DND-41 (cell line): ENCODE results near the gene KIF5A.

ENCODE experiments used
- ATAC-seq: fragments of 200-7000 bp; cut with Tn5 transposase; 3 replicates; pipeline ENCODE4 v1.9.1; 2021; ENCODE audit warnings: low read depth; ENCODE audit not compliant: insufficient read depth
- DNase-seq: peaks from one replicate; pipeline ENCODE4 v3.0.0-alpha.2; 2020
- H2AFZ ChIP-seq: 2 replicates; pipeline ENCODE4 v1.6.0; 2012; ENCODE audit warnings: low read depth, low read length
- H3K27ac ChIP-seq: 2 replicates; pipeline ENCODE4 v1.5.1; 2012; ENCODE audit warnings: low read length, inconsistent platforms
- H3K27me3 ChIP-seq: fragments of 200-600 bp; sonication (generic); 2 replicates; pipeline ENCODE4 v1.6.0; 2012; ENCODE audit warnings: low read length, mild to moderate bottlenecking, inconsistent platforms; ENCODE audit not compliant: insufficient read depth, poor library complexity
- H3K36me3 ChIP-seq: 2 replicates; pipeline ENCODE4 v1.5.1; 2012; ENCODE audit warnings: low read length, inconsistent platforms; ENCODE audit not compliant: insufficient read depth
- H3K4me1 ChIP-seq: 2 replicates; pipeline ENCODE4 v1.5.1; 2012; ENCODE audit warnings: mild to moderate bottlenecking, low read length; ENCODE audit not compliant: insufficient read depth
- H3K4me2 ChIP-seq: 2 replicates; pipeline ENCODE4 v1.6.0; 2012; ENCODE audit warnings: mild to moderate bottlenecking, moderate library complexity, low read length, inconsistent platforms; ENCODE audit not compliant: insufficient read depth
- H3K4me3 ChIP-seq, 2 experiments: fragments of 200-600 bp in 1 of 2; shearing (Covaris generic) in 1 of 2; 2 replicates each; pipeline ENCODE4 v1.5.1; 2012 to 2016; ENCODE audit warnings: inconsistent platforms in 2 of 2, low read length in 2 of 2, mild to moderate bottlenecking in 2 of 2, low read depth in 1 of 2, moderate library complexity in 1 of 2
- H3K79me2 ChIP-seq: 2 replicates; pipeline ENCODE4 v1.6.0; 2012; ENCODE audit warnings: low read length, inconsistent platforms; ENCODE audit not compliant: insufficient read depth
- H3K9ac ChIP-seq: 2 replicates; pipeline ENCODE4 v1.6.0; 2012; ENCODE audit warnings: low read depth, mild to moderate bottlenecking, inconsistent platforms, low read length, moderate library complexity
- H3K9me3 ChIP-seq: 2 replicates; pipeline ENCODE4 v1.5.1; 2012; ENCODE audit warnings: low read length, moderate library complexity, mild to moderate bottlenecking, inconsistent platforms; ENCODE audit not compliant: insufficient read depth, severe bottlenecking
- H4K20me1 ChIP-seq: 2 replicates; pipeline ENCODE4 v1.6.0; 2012; ENCODE audit warnings: low read length; ENCODE audit not compliant: insufficient read depth
- EZH2 ChIP-seq: IDR thresholded peaks from 3 replicates; pipeline ENCODE4 v1.6.1; 2012; ENCODE audit warnings: borderline replicate concordance, low read depth, mild to moderate bottlenecking, moderate library complexity, low read length, inconsistent platforms; ENCODE audit not compliant: severe bottlenecking
- TF ChIP-seq, protein P1 (sequence below): IDR thresholded peaks from 2 replicates; pipeline ENCODE4 v1.5.1; 2012; ENCODE audit warnings: borderline replicate concordance, low read length, moderate library complexity, mild to moderate bottlenecking; ENCODE audit not compliant: poor library complexity, severe bottlenecking; ENCODE audit errors: extremely low read depth

KIF5A gene

DNA sequence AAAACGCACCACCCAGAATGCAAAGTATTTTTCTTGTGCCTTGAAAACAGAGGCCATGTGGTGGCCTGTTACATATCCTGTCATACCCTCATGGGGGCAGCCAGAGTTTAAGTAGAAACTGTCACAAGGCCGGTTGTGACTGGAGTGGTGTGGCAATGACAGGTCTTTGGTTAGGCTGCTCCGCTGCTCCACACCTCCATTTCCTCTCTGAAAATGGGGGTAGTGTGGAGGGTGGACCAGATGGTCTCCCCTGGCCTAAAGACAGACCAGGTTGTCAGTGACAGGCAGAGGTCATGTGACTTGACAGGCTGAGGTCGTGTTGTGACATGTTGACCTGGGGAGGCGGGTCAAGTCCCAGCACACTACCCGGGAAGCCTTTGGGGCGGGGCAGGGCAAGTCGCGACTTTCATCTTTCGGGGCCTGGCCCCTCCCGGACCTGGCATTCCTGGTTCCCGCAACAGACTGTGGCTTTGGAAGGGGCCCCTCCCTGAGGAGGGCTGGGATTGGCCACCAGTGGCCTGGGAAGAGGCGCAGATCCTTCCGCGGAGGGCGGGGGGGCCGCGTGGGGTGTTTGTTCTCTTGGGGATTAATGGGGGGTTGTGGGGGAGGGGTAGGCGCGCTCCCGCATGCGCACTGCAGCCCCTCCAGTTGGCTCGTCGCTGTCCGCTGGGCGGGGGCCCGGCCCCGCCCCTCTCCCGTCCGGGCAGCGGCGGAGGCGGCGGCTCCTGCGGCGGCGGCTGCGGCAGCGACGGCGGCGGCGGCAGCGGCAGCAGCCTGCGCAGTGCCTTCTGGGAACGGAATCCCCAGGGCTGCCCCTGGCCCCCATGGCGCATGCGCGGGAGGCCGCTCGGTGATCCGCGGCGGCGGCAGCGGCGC lies 27.6 kb upstream of the KIF5A start, which contains the start of gene MBD6:
Gene MBD6 (plus strand): TSS at position 814 of the 876 bp plus-strand sequence. CDS start 1,480 bp downstream, outside the sequence.
- H3K4me2 ChIP-seq, result peak within 1 kb of the TSS; percentile 72
- TF ChIP-seq, protein P1, sequence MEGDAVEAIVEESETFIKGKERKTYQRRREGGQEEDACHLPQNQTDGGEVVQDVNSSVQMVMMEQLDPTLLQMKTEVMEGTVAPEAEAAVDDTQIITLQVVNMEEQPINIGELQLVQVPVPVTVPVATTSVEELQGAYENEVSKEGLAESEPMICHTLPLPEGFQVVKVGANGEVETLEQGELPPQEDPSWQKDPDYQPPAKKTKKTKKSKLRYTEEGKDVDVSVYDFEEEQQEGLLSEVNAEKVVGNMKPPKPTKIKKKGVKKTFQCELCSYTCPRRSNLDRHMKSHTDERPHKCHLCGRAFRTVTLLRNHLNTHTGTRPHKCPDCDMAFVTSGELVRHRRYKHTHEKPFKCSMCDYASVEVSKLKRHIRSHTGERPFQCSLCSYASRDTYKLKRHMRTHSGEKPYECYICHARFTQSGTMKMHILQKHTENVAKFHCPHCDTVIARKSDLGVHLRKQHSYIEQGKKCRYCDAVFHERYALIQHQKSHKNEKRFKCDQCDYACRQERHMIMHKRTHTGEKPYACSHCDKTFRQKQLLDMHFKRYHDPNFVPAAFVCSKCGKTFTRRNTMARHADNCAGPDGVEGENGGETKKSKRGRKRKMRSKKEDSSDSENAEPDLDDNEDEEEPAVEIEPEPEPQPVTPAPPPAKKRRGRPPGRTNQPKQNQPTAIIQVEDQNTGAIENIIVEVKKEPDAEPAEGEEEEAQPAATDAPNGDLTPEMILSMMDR, result peak; percentile 33
- no peak for TF ChIP-seq EZH2
- peak within 1 kb of the TSS; percentile 85 to 86 for H3K4me3 ChIP-seq
- H3K9ac ChIP-seq, result peak within 1 kb of the TSS; percentile 60
- peak within 1 kb of the TSS; percentile 92 for H3K27ac ChIP-seq
- ATAC-seq, result peak; percentile 27
- peak within 1 kb of the TSS; percentile 66 for H2AFZ ChIP-seq
- peaks cover 67% of the 10 kb centered on the region for H3K36me3 ChIP-seq
- peaks cover 51% of the 10 kb centered on the region for H4K20me1 ChIP-seq
- no peaks in the 10 kb centered on the region for H3K27me3 ChIP-seq
- peak; percentile 89 for DNase-seq
- H3K79me2 ChIP-seq, result peaks cover 72% of the 10 kb centered on the region
- H3K4me1 ChIP-seq, result peaks cover 76% of the 10 kb centered on the region
- H3K9me3 ChIP-seq, result no peaks in the 10 kb centered on the region

DNA sequence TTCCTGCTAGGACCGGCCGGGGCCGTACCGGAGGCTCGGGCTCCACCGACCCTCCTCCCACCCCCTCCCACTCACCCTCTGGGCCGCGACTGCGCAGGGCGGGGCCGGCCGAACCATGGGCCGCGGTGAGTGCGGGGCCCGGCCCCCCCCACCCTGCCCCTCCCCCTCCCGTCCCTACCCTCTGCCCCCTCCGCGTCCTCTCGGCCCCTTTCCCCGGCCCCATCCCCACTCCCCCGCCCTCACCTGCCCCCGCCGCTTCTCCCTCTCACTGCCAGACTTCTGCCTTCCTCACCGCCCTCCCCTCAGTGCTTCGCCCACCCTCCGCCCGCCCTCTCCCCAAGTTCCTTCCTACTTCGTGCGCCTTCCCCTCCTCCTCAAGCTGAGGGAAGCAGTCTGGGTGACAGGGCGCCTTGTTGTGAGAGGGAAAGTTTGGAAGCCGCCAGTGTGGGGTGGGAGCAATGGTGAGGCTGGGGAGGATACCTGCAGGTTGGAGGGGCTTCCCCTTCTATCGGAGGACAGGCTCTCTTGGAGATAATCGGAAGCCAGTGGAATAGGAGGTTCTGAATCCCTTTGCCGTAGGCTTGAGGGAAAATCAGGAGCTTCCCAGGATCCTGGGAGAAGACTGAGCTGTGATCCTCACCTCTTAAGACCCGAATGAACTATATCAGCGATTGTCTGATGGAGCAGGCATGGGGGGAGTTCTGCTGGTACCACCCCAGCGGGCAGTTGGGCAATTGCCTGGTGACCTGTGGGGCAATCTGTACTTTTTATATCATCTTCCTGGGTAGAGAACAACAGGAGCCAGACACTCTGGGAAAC lies 26.7 kb upstream of the KIF5A start:
- H4K20me1 ChIP-seq, result peaks cover 45% of the 10 kb centered on the region
- peak overlapping the region; percentile 66 for H2AFZ ChIP-seq
- peak overlapping the region; percentile 60 for H3K9ac ChIP-seq
- H3K4me1 ChIP-seq, result peaks cover 68% of the 10 kb centered on the region
- H3K79me2 ChIP-seq, result peaks cover 67% of the 10 kb centered on the region
- ATAC-seq (peak; percentile 33), DNase-seq (peak; percentile 86)
- peak overlapping the region; percentile 92 for H3K27ac ChIP-seq
- H3K9me3 ChIP-seq, result no peaks in the 10 kb centered on the region
- no peak for TF ChIP-seq EZH2
- TF ChIP-seq, protein P1, result no peak
- H3K4me2 ChIP-seq, result peak overlapping the region; percentile 72
- peaks cover 67% of the 10 kb centered on the region for H3K36me3 ChIP-seq
- no peaks in the 10 kb centered on the region for H3K27me3 ChIP-seq
- peak overlapping the region; percentile 85 to 86 for H3K4me3 ChIP-seq

DNA sequence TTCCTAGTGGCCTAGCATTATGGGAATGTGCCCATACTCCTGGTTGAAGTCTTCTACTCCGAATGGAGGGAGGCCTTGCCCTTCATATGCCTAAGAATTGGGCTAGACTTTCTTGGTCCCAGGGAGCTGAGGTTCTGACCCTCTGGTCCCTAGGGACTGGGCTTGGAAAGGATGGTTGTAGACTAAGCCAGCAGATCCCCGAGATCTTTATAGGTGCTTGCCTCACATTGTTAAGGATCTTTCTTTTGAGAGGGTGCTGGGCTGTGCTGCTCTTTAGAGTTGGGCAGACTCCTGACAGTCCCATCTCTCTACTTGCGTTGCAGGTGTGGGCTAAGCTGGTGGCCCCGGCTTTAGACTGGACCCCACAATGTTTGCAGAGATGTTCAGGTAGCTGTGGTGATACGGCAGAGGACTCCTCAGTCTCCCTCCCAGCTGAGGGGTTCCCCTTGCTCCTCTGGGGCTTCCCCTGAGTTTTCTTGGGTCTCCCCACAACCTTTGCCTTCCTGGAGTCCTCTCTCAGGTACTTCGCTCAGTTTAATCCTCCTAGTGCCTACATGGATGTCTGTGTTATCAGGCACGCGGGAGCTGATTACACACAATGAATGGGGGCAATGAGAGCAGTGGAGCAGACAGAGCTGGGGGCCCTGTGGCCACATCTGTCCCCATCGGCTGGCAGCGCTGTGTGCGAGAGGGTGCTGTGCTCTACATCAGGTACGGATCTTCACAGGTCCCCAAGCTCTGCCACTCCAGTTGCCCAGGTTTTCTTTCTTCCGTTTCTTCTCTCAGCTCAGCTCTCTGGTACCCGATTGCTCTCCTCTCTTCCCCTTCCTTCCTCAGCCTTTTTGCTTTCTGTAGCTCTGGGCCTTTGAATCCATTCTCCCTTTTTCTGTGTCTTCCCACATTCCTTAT lies 25.9 kb upstream of the KIF5A start:
- Histone ChIP-seq H3K4me3 (peak overlapping the region; percentile 85 to 86), H3K36me3 (peaks cover 67% of the 10 kb centered on the region), H3K27me3 (no peaks in the 10 kb centered on the region), H3K27ac (peak overlapping the region; percentile 92), H3K9ac (peak overlapping the region; percentile 60), H3K4me2 (peak overlapping the region; percentile 72), H3K9me3 (no peaks in the 10 kb centered on the region), H4K20me1 (peaks cover 40% of the 10 kb centered on the region), H3K79me2 (peaks cover 62% of the 10 kb centered on the region), H2AFZ (no peak overlapping the region), H3K4me1 (peaks cover 59% of the 10 kb centered on the region)
- ATAC-seq (no peak), DNase-seq (no peak)
- TF ChIP-seq, protein P1, result no peak
- TF ChIP-seq EZH2, result no peak
